ENCODE results near the gene CUTA. TPM values are rescaled to one million over a fixed set of nuclear protein-coding genes. Genes with fewer than 3 reads are reported as not detected.
A peak's percentile ranks its signal among the peaks of the same experiment; 100 is the strongest.

The CUTA gene
- total RNA-seq, 1 donor from 2014 or later = 73.2 TPM

GRCh38 chr6:33414592-33415271, 3.2 kb downstream of the CUTA start:
- DNase-seq (ENCODE audit: extremely low spot score in 2 of 2) = no peak
- TF ChIP-seq POLR2A (IDR thresholded peaks at IDR 0.05) (no peak), POLR2AphosphoS5 (IDR thresholded peaks at IDR 0.05; ENCODE audit: insufficient read depth in 1 of 2, low read depth in 1 of 2) (no peak)
- TF ChIP-seq, protein P1, sequence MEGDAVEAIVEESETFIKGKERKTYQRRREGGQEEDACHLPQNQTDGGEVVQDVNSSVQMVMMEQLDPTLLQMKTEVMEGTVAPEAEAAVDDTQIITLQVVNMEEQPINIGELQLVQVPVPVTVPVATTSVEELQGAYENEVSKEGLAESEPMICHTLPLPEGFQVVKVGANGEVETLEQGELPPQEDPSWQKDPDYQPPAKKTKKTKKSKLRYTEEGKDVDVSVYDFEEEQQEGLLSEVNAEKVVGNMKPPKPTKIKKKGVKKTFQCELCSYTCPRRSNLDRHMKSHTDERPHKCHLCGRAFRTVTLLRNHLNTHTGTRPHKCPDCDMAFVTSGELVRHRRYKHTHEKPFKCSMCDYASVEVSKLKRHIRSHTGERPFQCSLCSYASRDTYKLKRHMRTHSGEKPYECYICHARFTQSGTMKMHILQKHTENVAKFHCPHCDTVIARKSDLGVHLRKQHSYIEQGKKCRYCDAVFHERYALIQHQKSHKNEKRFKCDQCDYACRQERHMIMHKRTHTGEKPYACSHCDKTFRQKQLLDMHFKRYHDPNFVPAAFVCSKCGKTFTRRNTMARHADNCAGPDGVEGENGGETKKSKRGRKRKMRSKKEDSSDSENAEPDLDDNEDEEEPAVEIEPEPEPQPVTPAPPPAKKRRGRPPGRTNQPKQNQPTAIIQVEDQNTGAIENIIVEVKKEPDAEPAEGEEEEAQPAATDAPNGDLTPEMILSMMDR (IDR thresholded peaks at IDR 0.05) = no peak
- peaks cover 0 to 31% of the 10 kb centered on the region in 2 donors for H3K36me3 ChIP-seq
- H3K27me3 ChIP-seq = no peaks in the 10 kb centered on the region
- intact Hi-C loops (cut with DNase I) = loop anchor here (5.0 kb wide), 1 partner anchor 97 kb away; the partner anchor contains the start of gene ZBTB22
- H3K4me3 ChIP-seq = no peak overlapping the region
- peaks cover 63% of the 10 kb centered on the region for H3K4me1 ChIP-seq
- no peak overlapping the region for H3K27ac ChIP-seq
- no peaks in the 10 kb centered on the region for H3K9me3 ChIP-seq

- no peaks in the 10 kb centered on the region for H3K27me3 ChIP-seq
- intact Hi-C loops (cut with DNase I) = no loop called here
- H3K4me3 ChIP-seq = no peak overlapping the region
- H3K27ac ChIP-seq = peak overlapping the region; percentile 100
- no peaks in the 10 kb centered on the region for H3K9me3 ChIP-seq
- TF ChIP-seq POLR2A (IDR thresholded peaks at IDR 0.05) (no peak), POLR2AphosphoS5 (IDR thresholded peaks at IDR 0.05; ENCODE audit: insufficient read depth in 1 of 2, low read depth in 1 of 2) (no peak)
- TF ChIP-seq, protein P1 (IDR thresholded peaks at IDR 0.05) = no peak
- no peak for DNase-seq (ENCODE audit: extremely low spot score in 2 of 2)
- peaks cover 0 to 31% of the 10 kb centered on the region in 2 donors for H3K36me3 ChIP-seq
- peaks cover 56% of the 10 kb centered on the region for H3K4me1 ChIP-seq
Measured at GRCh38 chr6:33413241-33414120, 4.4 kb downstream of the CUTA start.

DNA sequence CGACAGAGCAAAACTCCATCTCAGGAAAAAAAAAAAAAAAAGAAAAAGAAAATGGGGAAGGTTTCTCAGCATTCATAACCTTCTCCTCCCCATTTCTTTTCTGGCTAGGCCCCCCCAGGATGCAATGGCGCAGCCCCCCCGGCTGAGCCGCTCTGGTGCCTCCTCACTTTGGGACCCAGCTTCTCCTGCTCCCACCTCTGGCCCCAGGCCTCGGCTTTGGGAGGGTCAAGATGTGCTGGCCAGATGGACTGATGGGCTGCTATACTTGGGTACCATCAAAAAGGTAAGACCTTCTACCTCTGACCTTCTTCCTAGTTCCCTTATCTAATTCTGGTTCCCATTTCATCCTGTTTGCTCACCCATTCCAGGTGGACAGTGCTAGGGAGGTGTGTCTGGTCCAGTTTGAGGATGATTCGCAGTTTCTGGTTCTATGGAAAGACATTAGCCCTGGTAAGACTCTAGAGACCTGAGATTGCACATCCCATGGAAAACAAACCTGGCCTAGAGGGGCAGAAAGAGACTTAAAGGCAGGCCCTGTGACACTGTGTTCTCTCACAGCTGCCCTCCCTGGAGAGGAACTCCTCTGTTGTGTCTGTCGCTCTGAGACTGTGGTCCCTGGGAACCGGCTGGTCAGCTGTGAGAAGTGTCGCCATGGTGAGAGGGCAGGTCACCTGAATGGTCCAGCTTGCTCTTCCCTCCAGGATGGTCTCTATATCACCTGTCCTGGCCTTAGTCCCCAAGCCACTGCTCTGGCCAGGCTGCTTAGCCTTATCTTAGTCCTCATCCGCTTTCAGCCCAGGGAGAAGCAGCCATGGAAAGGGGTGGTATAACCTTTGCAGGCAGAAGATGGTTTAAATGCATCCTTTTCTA, 5.5 kb downstream of the CUTA start:
- peak overlapping the region; percentile 100 for H3K27ac ChIP-seq
- no peaks in the 10 kb centered on the region for H3K9me3 ChIP-seq
- H3K27me3 ChIP-seq = no peaks in the 10 kb centered on the region
- DNase-seq (ENCODE audit: extremely low spot score in 2 of 2) = peak in 1 of 2 donors; percentile 87
- peaks cover 0 to 31% of the 10 kb centered on the region in 2 donors for H3K36me3 ChIP-seq
- intact Hi-C loops (cut with DNase I) = no loop called here
- H3K4me3 ChIP-seq = peak overlapping the region in 1 of 2 donors; percentile 93
- TF ChIP-seq POLR2AphosphoS5 (IDR thresholded peaks at IDR 0.05; ENCODE audit: insufficient read depth in 1 of 2, low read depth in 1 of 2) = no peak
- TF ChIP-seq, protein P1 (IDR thresholded peaks at IDR 0.05) = no peak
- no peak for TF ChIP-seq POLR2A (IDR thresholded peaks at IDR 0.05)
- peaks cover 52% of the 10 kb centered on the region for H3K4me1 ChIP-seq

DNA sequence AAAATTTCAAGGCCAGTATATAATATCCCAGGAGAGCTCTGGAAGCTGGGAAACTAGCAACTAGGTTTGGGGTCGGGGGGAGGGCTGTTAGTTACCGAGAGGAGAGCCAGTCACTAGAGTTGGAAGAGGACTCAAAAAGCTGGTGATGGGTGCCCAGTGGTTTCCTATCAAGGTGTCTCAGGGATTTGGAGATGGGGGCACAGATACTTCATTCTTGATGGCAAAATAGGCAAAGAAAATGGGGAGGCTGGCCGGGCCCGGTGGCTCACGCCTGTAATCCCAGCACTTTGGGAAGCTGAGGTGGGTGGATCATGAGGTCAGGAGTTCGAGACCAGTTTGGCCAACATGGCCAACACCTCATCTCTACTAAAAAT, 6.3 kb downstream of the CUTA start:
- Histone ChIP-seq H3K27ac (peak overlapping the region; percentile 100), H3K4me3 (peak overlapping the region; percentile 89 to 93), H3K9me3 (no peaks in the 10 kb centered on the region), H3K36me3 (peaks cover 0 to 31% of the 10 kb centered on the region in 2 donors), H3K27me3 (no peaks in the 10 kb centered on the region), H3K4me1 (peaks cover 45% of the 10 kb centered on the region)
- intact Hi-C loops (cut with DNase I) = no loop called here
- DNase-seq (ENCODE audit: extremely low spot score in 2 of 2) = peak in 1 of 2 donors; percentile 84
- TF ChIP-seq POLR2AphosphoS5 (IDR thresholded peaks at IDR 0.05; ENCODE audit: insufficient read depth in 1 of 2, low read depth in 1 of 2) = no peak
- TF ChIP-seq, protein P1 (IDR thresholded peaks at IDR 0.05) = no peak
- TF ChIP-seq POLR2A (IDR thresholded peaks at IDR 0.05) = no peak
